GM21825 (cell line): ENCODE measurements around the gene ATG7.
"Not testable (repeated sequence)": the region's sequence is repeated elsewhere in the genome, so short reads cannot be mapped to it uniquely, and the experiment has no call there.

Experiments
- ATAC-seq: cut with Tn5 transposase; IDR thresholded peaks from one replicate; pipeline ENCODE4 v1.9.1; 2021; ENCODE audit warnings: mild to moderate bottlenecking, moderate library complexity; ENCODE audit not compliant: unreplicated experiment

The ATG7 gene

DNA sequence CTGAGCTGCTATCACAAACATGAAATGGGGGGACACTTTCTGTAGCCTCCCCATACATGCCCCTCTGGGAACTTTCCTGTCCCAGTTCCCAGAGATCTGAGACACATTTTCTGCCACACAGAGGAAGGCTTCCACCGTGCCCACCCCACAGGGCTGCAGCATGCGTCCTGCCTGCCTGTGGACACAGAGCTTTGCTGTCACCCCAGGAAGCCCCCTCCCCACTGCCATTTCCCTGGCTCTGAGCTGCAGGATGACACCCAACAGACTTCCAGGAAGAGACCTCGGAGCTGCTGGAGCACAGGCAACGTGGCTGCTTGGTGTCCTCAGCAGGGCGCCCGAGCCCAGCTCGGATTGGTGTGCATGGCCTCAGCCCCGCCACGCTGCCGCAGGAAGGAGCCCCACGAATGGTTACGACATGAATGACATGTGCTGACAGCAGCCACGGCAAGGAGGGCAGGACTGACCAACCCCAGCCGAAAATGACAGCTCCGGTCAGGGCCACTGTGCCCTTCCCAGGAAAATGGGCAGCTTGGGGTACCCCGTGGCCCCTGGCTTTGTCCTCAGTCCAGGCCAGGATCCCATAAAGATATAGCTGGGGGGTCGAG is 290.2 kb downstream of the ATG7 start:
- no peak for ATAC-seq

DNA sequence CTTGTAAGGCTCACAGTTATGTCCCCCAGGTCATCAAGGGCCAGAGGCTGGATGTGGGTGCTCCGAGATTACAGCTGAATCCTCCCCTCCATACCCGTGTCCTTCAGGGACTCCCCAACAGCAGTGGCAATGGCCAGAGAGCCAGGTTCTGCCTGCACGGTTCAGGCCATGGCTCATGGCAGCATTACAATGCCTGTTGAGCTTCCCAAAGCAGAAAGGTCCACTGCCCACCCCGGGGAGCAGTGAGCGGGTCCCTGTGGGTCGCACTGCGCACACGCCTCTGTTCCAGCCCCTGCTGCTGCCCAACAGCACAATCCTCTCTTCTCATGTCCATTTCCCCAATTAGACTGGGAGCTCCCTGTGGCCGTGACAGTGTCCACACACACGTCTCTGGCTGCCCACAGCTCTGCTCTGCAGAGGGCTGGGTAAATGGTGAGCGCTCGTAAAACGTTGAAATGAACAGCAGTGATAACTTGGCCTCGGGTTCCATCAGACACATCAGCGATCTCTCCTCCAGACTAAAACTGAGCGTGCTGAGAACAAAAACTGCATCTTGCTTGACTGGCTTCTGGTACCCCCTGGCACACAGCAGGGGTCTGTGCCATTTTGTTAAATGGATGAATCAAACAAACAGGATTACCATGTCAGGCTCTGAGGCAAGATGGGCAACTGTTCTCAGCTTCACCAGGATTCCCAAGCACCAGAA is 291.1 kb downstream of the ATG7 start:
- no peak for ATAC-seq

DNA sequence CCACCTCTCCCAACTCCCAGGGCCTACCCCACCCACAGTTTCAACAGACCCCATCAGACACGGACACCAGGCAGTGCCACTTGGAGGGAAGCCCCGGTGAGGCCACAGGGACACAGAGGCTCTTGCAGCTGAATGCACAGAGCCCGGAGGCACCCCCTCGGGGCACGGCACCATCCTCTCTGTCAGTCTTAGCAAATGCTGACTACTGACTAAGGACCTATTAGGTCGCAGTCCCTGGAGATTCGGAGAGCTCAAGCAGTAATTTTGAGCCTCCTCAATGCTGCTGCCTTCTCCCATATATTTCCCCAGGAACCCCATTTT is 291.6 kb downstream of the ATG7 start:
- no peak for ATAC-seq

DNA sequence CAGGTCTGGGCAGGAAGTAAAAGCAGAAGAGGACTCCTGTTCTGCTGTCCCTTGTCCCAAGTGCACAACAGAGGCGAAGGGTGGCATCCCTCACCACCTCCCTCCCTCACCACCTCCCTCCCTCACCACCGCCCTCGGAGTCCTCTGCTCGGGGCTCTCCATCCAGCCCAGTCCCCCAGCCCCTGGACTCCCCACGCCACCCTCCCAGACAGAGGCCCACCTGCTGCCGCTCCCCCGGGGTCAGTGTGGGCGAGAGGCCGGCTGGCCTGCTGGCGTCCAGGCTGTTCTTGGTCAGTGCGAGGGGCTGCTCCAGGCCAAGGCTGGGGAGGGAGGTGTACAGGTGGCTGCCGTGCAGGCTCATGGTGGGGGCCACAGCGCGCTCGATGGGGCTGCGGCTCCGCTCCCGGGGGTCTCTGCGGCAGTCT is 292.4 kb downstream of the ATG7 start:
- ATAC-seq, result no peak

DNA sequence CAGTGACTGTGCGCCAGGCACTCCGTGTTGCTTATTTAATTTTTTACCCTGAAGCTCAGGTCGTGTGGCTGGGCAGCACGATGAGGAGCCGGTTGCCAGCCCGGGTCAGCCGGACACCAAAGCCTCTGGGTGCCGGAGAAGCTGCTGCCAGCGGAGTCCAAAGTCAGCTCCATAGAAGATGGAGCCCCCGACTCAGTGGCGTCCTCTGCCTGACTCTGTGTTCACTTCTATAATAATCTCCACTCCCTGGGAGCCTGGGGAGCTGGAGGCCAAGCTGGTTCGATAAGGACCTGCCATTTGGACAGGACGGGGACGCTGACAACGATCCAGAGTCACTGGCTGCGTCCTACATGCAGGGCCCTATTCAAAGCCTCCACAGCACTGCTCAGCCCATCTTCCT is 292.9 kb downstream of the ATG7 start:
- no peak for ATAC-seq

DNA sequence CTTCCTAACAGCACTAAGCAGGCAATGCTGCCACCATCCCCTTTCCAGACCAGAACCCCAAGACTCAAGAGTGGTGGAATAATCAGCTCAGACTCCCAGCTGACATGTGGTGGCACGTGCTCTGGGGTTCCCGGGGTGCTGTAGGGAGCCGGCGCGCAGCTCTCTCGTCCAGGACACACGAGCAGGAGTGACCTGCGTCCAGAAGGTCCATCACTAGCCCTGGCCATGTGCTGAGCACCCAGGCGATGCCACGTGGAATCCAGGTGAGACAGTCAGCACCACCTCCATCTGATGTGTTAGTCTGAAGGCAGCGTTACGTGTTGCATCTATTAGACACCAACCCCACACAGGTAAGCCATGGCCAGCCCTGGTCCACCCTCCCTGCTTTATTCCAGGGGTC is 293.3 kb downstream of the ATG7 start:
- ATAC-seq, result no peak

DNA sequence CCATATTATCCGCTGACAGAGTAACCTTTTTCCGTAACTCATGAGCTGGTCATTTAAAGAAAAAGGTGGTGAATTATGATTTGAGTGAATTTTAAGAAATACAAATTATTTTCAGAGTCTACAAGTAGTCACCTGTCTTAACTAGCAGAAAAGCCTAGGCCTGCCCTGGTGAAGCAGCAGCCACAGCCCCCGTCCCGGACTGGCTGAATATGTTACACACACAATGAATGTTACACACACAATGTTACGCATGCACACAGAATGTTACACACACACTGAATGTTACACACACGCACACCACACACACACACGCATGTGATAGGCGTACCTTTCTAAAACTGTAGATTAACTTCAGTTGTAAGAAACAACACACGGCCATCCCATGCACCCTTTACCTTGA is 293.7 kb downstream of the ATG7 start:
- no peak for ATAC-seq

DNA sequence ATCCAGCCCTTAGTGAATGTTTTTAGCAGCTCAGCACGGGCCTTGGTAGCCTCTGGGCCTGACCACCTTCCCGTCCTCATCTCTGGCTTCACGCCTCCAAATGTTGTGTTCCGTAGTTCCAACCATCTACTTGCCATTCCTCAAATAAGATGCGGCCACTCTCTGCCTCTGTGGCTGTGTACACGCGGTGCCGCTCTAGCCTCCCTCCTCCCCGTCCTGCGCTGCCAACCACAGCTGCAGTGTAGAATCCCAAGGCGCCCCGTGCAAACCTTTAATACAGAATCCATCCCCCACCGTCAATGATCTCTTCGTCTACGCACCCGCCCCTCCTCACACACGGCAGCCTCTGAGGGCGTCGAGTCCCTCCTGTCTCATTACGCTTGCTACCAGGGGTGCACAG is 294.3 kb downstream of the ATG7 start:
- no peak for ATAC-seq

DNA sequence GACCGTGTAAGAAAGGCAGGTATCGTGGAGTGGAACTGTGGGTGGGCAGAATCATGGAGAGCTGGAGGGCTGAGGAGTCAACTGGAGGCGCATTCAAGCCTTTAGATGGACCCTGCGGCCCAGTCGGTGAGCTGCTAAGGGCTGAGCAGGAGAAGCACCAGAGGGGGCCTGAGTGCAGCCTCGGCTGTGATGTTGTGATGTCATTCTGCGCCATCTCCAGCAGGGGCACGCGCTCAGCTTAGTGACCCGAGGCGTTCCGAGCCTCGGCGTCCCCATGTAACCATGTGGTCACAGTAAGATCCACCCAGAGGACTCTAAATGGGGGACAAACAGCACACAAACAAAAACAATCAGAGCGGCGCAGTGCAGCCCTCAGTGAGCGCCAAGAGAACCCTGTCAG is 294.7 kb downstream of the ATG7 start:
- no peak for ATAC-seq

DNA sequence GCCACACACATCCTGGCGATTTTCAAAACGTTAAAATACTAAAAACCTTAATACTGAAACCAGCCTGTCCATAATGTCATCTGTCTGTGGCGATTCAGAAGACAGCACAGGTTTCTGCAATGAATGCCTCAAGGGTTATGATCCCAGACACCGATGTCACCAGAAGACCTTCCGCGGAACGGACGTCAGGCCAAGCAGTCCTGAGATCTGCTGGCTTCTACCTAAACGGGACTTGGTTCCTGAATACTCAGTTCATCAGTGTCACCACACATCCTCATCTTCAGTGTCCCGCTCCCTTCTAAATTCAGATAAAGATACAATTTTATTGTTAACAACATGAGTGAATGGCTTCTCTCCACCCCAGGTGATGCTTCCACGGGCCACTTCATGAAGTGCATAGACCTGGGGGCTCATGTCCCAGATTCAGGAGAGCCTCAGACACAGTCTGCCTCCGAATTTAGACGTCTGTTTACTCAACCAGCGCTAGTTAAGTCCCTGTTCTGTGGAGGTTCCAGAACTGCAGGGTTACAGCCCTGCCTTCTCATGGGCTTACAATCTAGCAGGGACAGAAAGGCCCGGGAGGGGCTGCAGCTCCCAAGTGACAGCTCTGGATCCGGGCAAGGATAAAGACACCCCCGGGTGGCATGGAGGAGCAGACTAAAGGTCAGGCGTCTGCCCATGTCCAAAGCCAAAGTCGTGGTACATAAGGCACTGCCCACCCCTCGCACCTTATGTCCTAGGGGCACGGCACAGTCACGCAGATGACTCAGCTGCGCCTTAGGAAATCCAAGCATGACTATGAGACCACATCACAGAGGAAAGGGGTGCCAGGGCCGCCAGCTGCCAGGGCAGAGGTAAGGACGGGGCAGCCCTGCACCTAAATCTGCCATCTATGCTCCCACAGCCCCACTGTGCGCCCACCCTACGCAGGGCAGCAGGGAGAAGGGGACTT is 295.6 kb downstream of the ATG7 start:
- ATAC-seq, result no peak

DNA sequence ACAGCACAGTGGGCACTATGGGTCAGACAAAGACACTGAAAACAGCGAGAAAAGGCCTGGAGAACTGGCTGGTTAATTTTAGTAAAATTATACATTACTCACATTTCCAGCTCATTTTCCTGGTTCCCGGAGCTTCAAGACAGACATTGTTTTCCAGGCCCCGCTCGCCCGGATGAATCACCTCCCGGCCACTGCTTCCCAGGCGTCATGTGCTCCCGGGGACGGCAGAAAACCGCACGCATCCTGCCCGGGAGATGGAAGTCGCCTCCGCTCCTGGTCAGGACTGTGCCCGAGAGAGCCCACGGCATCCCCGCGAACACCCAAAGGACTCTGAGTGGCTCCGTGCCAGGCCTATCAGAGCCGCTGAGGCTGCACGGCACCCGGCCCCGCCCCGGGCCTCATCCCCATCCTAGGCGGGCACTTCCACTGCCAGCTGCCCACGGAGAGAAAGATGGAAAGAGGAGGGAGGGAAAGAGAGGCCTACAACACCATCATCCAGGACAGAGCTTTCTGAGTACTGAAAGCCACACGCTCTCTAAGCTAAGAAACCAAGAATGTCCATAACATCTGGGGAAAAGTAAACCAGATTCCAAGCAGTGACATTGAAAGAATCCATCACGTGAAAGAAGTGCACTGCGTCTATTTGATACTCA is 296.4 kb downstream of the ATG7 start:
- no peak for ATAC-seq

DNA sequence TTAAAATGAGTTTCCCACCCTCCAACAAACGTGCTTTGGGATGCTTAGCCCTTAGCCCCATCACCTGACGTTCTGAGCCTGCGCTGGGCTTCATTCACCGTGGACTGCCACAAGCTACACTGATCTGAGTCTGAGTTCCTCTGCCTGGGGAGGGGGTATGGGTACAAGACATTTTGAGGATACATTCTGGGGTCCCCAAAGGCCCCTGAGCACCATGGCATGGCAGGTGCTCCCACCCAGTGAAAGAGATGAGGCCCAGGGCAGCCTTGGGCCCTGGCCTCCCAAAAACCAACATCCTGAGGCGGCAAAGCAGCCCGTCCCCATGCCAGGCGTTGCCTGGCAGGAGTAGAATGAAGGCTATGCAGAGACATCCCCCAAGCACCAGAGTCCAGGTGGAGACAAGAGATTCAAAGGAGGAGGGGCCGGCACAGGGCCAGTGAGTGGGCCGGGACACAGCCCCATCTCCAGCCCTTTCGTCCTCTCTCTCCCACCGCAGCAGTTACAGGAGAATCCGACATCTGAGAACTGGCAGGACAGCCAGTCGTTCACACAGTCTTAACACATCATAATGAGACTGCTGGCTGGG is 297.1 kb downstream of the ATG7 start:
- no peak for ATAC-seq

DNA sequence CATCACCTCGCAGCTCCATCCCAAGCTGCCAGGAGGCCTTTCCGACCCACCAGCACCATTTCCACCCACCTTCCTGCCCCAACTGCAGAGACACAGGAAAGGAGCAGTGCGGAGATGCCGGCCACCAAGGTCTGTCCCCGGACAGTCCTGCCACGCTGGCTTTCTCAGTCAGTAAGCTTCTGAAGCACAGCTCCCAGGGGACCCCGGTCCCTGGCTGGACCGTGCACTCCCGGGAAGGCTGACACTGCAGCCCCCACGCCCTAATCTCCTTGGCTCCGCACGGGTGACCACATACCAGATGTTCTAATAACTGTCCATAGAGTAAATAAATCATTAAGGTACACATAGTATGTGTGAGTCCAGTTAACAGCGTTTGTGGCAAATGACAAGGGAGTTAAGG is 298.1 kb downstream of the ATG7 start:
- ATAC-seq, result no peak

DNA sequence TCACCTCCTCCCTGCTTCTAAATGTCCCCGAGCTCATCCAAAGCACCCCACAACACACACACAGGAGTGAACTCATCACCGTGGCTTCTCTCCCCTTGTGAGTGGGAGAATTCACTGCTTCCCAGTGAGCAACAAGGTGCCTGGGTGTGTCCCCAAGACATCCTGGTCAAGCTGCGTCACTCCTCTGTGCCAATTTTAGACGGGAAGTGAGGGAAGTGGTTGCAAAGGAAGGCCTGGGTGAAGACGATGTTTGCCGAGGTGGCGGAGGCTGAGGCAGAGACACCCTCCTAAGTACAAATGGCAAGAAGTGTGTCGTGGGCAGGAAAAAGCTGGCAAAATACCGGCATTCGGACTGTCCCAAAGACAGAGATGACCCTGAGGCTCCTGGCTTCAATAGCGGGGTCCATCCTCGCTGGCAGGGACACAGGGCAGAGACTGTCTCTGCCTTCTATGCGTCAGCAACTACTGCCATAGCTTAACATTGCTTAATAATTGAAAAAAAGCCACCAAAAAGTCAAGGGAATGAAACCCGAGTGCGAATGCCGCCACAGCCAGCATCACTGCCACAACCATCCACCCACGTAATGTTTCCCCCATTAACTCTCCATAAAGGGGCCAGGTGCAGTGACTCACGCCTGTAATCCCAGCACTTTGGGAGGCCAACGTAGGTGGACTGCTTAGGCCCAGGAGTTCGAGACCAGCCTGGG is 298.7 kb downstream of the ATG7 start:
- ATAC-seq, result no peak

DNA sequence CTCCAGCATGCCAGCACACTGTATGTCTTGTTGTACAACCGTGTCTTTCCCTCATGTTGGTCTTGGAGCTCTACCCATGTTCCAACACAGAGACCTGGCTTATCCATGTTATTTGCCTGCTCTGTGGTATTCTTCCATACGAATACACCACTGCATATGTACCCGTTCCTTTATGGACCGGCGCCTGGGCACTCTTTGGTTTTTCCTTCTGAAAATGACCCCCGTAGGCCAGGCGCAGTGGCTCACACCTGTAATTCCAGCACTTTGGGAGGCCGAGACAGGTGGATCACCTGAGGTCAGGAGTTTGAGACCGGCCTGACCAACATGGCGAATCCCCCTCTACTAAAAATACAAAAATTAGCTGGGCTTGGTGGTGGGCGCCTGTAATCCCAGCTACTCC is 300.5 kb downstream of the ATG7 start:
- not testable (repeated sequence) for ATAC-seq

DNA sequence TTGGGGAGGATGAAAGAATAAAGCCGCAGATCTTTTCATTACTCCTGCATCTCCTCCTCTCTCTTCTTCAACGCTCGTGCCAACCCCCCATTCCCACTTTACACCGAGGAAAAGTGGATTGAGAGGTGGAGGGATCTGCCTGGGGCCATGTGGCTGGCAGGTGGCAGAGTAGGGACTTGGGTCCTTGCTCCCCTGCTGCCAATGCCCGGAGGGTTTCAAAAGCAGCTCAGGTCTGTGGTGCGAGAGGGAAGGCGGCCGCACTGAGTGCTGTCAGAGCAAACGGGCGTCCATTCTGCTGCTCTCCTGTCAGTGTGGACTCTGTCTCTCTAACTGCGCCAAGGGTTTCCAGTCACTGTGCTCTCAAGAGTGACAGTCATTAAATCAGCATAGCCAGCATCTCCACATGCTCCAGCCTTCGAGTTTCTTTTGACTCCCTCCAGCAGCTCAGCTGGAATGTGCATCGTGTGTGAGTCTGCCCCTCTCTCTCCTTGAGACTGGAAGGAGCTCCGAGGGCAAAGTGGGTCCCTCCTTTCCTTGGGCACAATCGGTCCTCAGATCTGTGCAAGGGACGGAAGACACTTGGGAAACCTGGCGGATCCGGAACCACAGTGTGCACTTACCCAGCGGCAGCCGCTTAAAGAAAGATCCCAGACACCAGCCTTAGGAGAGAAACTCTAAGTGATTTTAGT is 302.9 kb downstream of the ATG7 start:
- no peak for ATAC-seq

DNA sequence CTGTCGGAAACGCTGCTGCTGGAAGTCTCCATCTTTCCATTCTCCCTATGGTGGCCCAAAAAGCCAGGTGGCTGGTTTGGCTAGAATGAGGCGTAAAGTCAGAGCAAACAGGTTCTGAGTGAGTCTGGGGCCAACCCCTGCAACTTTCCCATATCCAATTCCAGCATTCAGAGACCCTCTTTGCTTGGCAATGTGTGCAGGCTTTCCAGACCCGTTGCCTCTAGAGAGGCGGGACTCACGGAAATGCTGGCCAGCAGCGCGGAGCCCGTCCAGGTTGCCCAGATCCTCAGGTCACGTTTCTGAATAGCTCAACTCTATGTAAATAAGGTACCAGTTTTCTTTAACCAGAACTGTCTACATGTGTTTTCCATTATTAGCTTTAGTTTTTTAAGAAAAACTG is 303.5 kb downstream of the ATG7 start:
- no peak for ATAC-seq

DNA sequence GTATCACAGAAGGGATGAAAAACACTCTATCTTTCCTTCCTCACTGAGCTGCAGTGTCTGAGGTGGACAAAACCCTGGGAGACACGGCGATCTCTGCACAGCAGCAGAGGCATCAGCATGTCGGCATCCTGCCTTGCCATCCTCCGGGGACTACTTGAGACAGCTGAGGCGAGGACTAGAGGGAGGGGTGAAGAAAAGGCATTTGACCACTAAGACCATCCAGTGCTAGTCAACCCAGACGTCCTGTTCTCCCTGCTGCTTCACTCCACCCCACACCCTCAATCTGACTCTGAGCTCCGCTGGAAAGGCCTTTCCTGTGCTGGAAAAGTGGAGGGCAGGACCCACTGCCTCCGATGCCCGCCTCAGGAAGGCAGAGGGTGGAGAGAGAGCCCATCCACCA is 304.3 kb downstream of the ATG7 start:
- ATAC-seq, result no peak

DNA sequence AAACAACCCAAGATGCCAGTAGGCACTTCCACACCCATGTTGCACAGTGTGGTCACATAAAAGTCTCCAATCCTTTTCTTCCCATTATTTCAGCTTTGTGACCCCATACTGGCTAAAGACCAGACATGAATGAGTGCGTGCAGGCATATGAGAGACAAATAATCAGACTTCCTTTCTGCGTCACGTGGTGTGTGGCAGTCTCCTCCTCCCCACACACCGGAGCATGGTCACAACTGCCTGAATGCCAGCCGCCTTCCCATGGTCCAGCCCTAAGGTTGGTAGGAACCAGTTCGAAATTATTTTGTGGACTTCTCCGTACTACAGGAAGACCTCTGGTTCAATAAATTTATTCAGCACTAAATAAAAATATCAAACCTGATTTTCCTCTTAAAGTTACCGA is 306.0 kb downstream of the ATG7 start:
- no peak for ATAC-seq

DNA sequence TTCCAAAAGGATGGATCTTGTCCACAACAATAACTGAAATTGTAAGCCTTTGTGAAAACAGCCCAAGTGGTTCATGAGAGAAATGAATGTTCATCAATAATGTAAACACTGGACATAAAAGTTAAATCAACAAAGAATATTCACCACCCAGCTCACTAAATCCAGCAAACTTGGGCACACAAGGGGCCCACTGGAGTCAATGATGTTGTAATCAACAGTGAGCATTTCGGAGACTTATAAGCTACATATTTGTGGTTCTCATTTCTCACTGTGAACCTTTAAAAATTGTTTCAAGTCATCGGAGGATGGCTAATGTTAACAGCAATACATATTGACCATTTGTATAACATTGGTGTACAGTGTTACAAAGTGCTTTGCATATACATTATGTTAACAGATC is 308.4 kb downstream of the ATG7 start:
- ATAC-seq, result no peak
